HepG2 (cell line): ENCODE measurements around the gene SOBP. TPM values are rescaled to one million over a fixed set of nuclear protein-coding genes. Genes with fewer than 3 reads are reported as not detected.

Experiments
- ADNP ChIP-seq: sonication (generic); formaldehyde crosslinking; IDR thresholded peaks from 2 replicates; pipeline ENCODE4 v1.4.0; 2020; ENCODE audit warnings: missing genetic modification reagents
- CHD2 ChIP-seq: IDR thresholded peaks from 2 replicates; pipeline ENCODE4 v1.6.1; 2011; ENCODE audit warnings: low read depth, low read length, improper control_type of control experiment
- GABPA ChIP-seq, 2 experiments: IDR thresholded peaks; 2 replicates each; pipeline ENCODE4 v1.6.1; 2011 to 2016; ENCODE audit warnings: low read depth in 2 of 2, low read length in 1 of 2, missing biosample characterization in 1 of 2, missing genetic modification characterization in 1 of 2
- GFI1 ChIP-seq: sonication (generic); formaldehyde crosslinking; IDR thresholded peaks from 2 replicates; pipeline ENCODE4 v1.5.0; 2020; ENCODE audit warnings: missing genetic modification reagents, mild to moderate bottlenecking, borderline replicate concordance
- MAFK ChIP-seq, 2 experiments: IDR thresholded peaks in 1 of 2; conservative IDR thresholded peaks in 1 of 2; 2 replicates each; pipeline ENCODE4 v1.6.1; 2011; ENCODE audit warnings: improper control_type of control experiment in 2 of 2, low read length in 2 of 2
- MED8 ChIP-seq: sonication (generic); formaldehyde crosslinking; IDR thresholded peaks from 2 replicates; pipeline ENCODE4 v1.8.1; 2023; ENCODE audit warnings: mild to moderate bottlenecking, missing genetic modification reagents; ENCODE audit not compliant: insufficient replicate concordance
- MYC ChIP-seq: sonication (generic); formaldehyde crosslinking; IDR thresholded peaks from 2 replicates; pipeline ENCODE4 v1.9.0; 2021; ENCODE audit warnings: missing genetic modification reagents, borderline replicate concordance
- NFE2L1 ChIP-seq: sonication (generic); formaldehyde crosslinking; IDR thresholded peaks from 2 replicates; pipeline ENCODE4 v1.4.0; 2020; ENCODE audit warnings: missing genetic modification reagents, mild to moderate bottlenecking, borderline replicate concordance
- NR1H2 ChIP-seq: sonication (generic); formaldehyde crosslinking; IDR thresholded peaks from 2 replicates; pipeline ENCODE4 v1.8.1; 2022; ENCODE audit warnings: low read depth, missing genetic modification reagents, borderline replicate concordance
- PAWR ChIP-seq: sonication (generic); formaldehyde crosslinking; IDR thresholded peaks from 2 replicates; pipeline ENCODE4 v1.4.0; 2020; ENCODE audit warnings: missing genetic modification reagents, mild to moderate bottlenecking, borderline replicate concordance
- REPIN1 ChIP-seq: sonication (generic); formaldehyde crosslinking; IDR thresholded peaks from 2 replicates; pipeline ENCODE4 v1.8.0; 2022; ENCODE audit warnings: missing genetic modification reagents, low read depth, mild to moderate bottlenecking, borderline replicate concordance
- SNAPC4 ChIP-seq: sonication (generic); formaldehyde crosslinking; IDR thresholded peaks from 2 replicates; pipeline ENCODE4 v1.4.0; 2020; ENCODE audit warnings: mild to moderate bottlenecking, missing genetic modification reagents
- SRSF1 ChIP-seq: fragments of 200-400 bp; formaldehyde crosslinking; optimal IDR thresholded peaks from 2 replicates; pipeline ENCODE3; 2017; ENCODE audit warnings: mild to moderate bottlenecking, low read depth, low read length, moderate library complexity
- U2AF1 ChIP-seq: fragments of 200-400 bp; formaldehyde crosslinking; optimal IDR thresholded peaks from 2 replicates; pipeline ENCODE3; 2017; ENCODE audit warnings: mild to moderate bottlenecking, low read depth, low read length
- ZFY ChIP-seq: sonication (generic); formaldehyde crosslinking; IDR thresholded peaks from 2 replicates; pipeline ENCODE4 v1.4.0; 2020; ENCODE audit warnings: missing genetic modification reagents
- ZKSCAN1 ChIP-seq: fragments of 150-350 bp; IDR thresholded peaks from 2 replicates; pipeline ENCODE4 v1.6.1; 2014; ENCODE audit warnings: low read length
- ZNF12 ChIP-seq: sonication (generic); formaldehyde crosslinking; IDR thresholded peaks from 2 replicates; pipeline ENCODE4 v1.5.0; 2020; ENCODE audit warnings: missing genetic modification reagents
- ZNF143 ChIP-seq: sonication (generic); formaldehyde crosslinking; IDR thresholded peaks from 2 replicates; pipeline ENCODE4 v1.4.0; 2020; ENCODE audit warnings: missing genetic modification reagents
- ZNF33B ChIP-seq: sonication (generic); formaldehyde crosslinking; IDR thresholded peaks from 2 replicates; pipeline ENCODE4 v1.5.1; 2020; ENCODE audit warnings: mild to moderate bottlenecking, missing genetic modification reagents
- ZNF510 ChIP-seq: sonication (generic); formaldehyde crosslinking; IDR thresholded peaks from 2 replicates; pipeline ENCODE4 v1.4.0; 2020; ENCODE audit warnings: low read depth, mild to moderate bottlenecking, missing genetic modification reagents
- ZNF790 ChIP-seq: sonication (generic); formaldehyde crosslinking; IDR thresholded peaks from 2 replicates; pipeline ENCODE4 v1.8.0; 2022; ENCODE audit warnings: missing genetic modification reagents, mild to moderate bottlenecking, borderline replicate concordance
- ZSCAN22 ChIP-seq: sonication (generic); formaldehyde crosslinking; IDR thresholded peaks from 2 replicates; pipeline ENCODE4 v1.4.0; 2020; ENCODE audit warnings: mild to moderate bottlenecking, missing genetic modification reagents
- polyA plus RNA-seq, 8 experiments: library from polyadenylated mRNA; depleted of rRNA in 3 of 8; stranded (reverse) in 7 of 8; unstranded in 1 of 8; fragments of >200 nt; fragmentation: Illumina TruSeq in 4 of 8; extraction: Trizol in 4 of 8; gene quantifications; 2 replicates each; pipeline versions ENCODE4 v1.2.1 to v1.2.3, GENCODE V29; 2011 to 2016; ENCODE audit warnings: low read depth in 4 of 8, missing spikeins in 1 of 8, mixed read lengths in 1 of 8; ENCODE audit not compliant: insufficient read depth in 1 of 8
- total RNA-seq, 5 experiments: library from RNA; depleted of rRNA; stranded (reverse); fragments of >200 nt; fragmentation: Illumina TruSeq; extraction: Trizol; gene quantifications; 2 replicates each; pipeline ENCODE4 v1.2.3, GENCODE V29; 2016; ENCODE audit warnings: low read depth in 1 of 5
- TF ChIP-seq, protein P1 (sequence below): sonication (generic); formaldehyde crosslinking; IDR thresholded peaks from 2 replicates; pipeline ENCODE4 v1.8.0; 2022; ENCODE audit warnings: mild to moderate bottlenecking, missing genetic modification reagents, moderate library complexity

The SOBP gene
- total and polyA plus RNA-seq, 2 of the 13 experiments (the other 11 are each of a cell fraction or from before 2014, with no cell fraction given), result 1.5 to 6.9 TPM

- TF ChIP-seq SNAPC4 (no peak), CHD2 (no peak), ZNF790 (CRISPR knock-in tag) (no peak), MYC (CRISPR knock-in tag) (peak; percentile 71), U2AF1 (peak; percentile 73), REPIN1 (CRISPR knock-in tag) (peak; percentile 77), SRSF1 (peak; percentile 26), MAFK (conservative IDR thresholded peaks at IDR 0.05 in 1 of 2, IDR thresholded peaks at IDR 0.05 in 1 of 2; ENCODE audit: low read length in 2 of 2) (no peak), NR1H2 (CRISPR knock-in tag) (no peak), ZNF143 (CRISPR knock-in tag) (0 out of 2 replicates have a peak, but pooled peaks have one; percentile 13), ZFY (CRISPR knock-in tag) (peak; percentile 32), MED8 (no peak), ZKSCAN1 (no peak), ZNF33B (CRISPR knock-in tag) (no peak), ZSCAN22 (no peak), ZNF510 (CRISPR knock-in tag) (no peak), ADNP (CRISPR knock-in tag) (no peak), ZNF12 (CRISPR knock-in tag) (no peak), PAWR (CRISPR knock-in tag) (no peak), GFI1 (no peak), NFE2L1 (CRISPR knock-in tag) (no peak), GABPA (IDR thresholded peaks at IDR 0.05; ENCODE audit: low read depth, low read length) (no peak), GABPA (CRISPR knock-in tag; IDR thresholded peaks at IDR 0.05; ENCODE audit: low read depth) (no peak)
- TF ChIP-seq, protein P1, sequence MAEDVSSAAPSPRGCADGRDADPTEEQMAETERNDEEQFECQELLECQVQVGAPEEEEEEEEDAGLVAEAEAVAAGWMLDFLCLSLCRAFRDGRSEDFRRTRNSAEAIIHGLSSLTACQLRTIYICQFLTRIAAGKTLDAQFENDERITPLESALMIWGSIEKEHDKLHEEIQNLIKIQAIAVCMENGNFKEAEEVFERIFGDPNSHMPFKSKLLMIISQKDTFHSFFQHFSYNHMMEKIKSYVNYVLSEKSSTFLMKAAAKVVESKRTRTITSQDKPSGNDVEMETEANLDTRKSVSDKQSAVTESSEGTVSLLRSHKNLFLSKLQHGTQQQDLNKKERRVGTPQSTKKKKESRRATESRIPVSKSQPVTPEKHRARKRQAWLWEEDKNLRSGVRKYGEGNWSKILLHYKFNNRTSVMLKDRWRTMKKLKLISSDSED, result no peak
These were observed 862 bp upstream of the SOBP start (continued) for GRCh38 chr6:107488875-107489635.
